GM19043 (cell line): ENCODE measurements around the gene CCDC30.

ENCODE experiments used
- ATAC-seq: cut with Tn5 transposase; IDR thresholded peaks from one replicate; pipeline ENCODE4 v1.9.1; 2021; ENCODE audit warnings: low read depth; ENCODE audit not compliant: unreplicated experiment

CCDC30 gene

GRCh38 chr1:42684139-42684538 is 221.1 kb downstream of the CCDC30 start:
- ATAC-seq = no peak

- no peak for ATAC-seq
Measured at GRCh38 chr1:42686418-42686817, 223.3 kb downstream of the CCDC30 start.

- ATAC-seq = no peak
Measured at GRCh38 chr1:42689912-42690311, 226.8 kb downstream of the CCDC30 start.

GRCh38 chr1:42690477-42691156 is 227.5 kb downstream of the CCDC30 start:
- ATAC-seq = no peak

- ATAC-seq = no peak
Measured at GRCh38 chr1:42691157-42691498, 228.0 kb downstream of the CCDC30 start.

GRCh38 chr1:42692461-42692860 is 229.4 kb downstream of the CCDC30 start:
- ATAC-seq = no peak

- ATAC-seq = no peak
Measured at GRCh38 chr1:42692911-42693310, 229.8 kb downstream of the CCDC30 start.

- ATAC-seq = no peak
Measured at GRCh38 chr1:42698081-42698813, 235.2 kb downstream of the CCDC30 start.

- no peak for ATAC-seq
Measured at GRCh38 chr1:42700006-42700405, 236.9 kb downstream of the CCDC30 start.

GRCh38 chr1:42703888-42704464 is 240.9 kb downstream of the CCDC30 start:
- ATAC-seq = no peak
